Erythroblast (primary cell): ENCODE data around the gene KIF9.

ENCODE experiments used
- GATA1 ChIP-seq: IDR thresholded peaks from 2 replicates; pipeline ENCODE4 v1.6.1; 2011; ENCODE audit warnings: low read depth, mild to moderate bottlenecking, control low read depth, low read length, moderate library complexity
- POLR2A ChIP-seq: IDR thresholded peaks from 2 replicates; pipeline ENCODE4 v1.6.1; 2011; ENCODE audit warnings: mild to moderate bottlenecking, low read length

DNA sequence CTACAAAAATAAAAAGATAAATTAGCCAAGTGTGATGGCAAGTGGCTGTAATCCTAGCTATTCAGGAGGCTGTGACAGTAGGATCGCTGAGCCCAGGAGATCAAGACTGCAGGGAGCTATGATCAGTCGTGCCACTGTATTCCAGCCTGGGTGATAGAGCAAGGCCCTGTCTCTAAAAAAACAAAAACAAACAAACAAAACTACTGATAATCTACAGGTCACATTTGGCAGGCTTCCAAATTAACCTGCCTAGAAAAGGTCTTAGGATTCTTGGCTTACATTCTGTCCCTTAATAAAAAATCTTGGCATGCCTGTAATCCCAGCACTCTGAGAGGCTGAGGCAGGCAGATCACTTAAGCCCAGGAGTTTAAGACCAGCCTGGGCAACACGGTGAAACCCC, 85.3 kb downstream of the KIF9 start:
- TF ChIP-seq POLR2A (no peak), GATA1 (no peak)
